Mononuclear cell (primary cell): ENCODE data around the gene OTX1. TPM values are rescaled to one million over a fixed set of nuclear protein-coding genes. Genes with fewer than 3 reads are reported as not detected.
"Not testable (repeated sequence)": the region's sequence is repeated elsewhere in the genome, so short reads cannot be mapped to it uniquely, and the experiment has no call there.

ENCODE experiments used
- H3K27me3 ChIP-seq: 2 replicates; pipeline ENCODE4 v1.6.0; 2011; ENCODE audit warnings: low read length, control low read depth; ENCODE audit not compliant: insufficient read depth
- H3K4me1 ChIP-seq: 2 replicates; pipeline ENCODE4 v1.5.1; 2011; ENCODE audit warnings: mild to moderate bottlenecking, low read length, control low read depth; ENCODE audit not compliant: insufficient read depth
- H3K4me3 ChIP-seq: 2 replicates; pipeline ENCODE4 v1.5.1; 2011; ENCODE audit warnings: mild to moderate bottlenecking, low read length, moderate library complexity
- H3K9me3 ChIP-seq: 2 replicates; pipeline ENCODE4 v1.5.1; 2011; ENCODE audit warnings: low read depth, mild to moderate bottlenecking, control low read depth, low read length
- total RNA-seq: library from RNA; depleted of rRNA; stranded (reverse); fragments of >200 nt; gene quantifications from one replicate; pipeline ENCODE4 v1.2.3, GENCODE V29; 2012

The OTX1 gene
- total RNA-seq, 1 donor = not detected

DNA sequence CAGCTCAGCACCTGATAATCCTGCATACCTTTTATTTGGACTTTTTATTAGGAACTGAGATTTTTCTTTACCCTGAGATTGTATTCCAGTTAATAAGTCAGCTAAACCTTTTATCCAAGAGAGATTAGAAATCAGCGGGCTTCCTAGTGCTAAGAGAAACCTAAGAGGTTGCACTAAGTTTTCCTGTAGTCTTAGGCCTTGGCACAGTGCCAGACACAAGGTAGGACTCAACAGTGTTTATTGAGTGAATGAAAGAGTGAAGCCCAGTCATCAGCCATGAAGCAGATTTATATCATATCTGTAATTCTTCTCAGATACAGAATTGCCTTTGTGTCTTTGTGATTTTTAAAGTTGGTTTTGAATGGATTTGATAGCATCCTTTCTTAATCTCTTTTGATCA, 13.6 kb downstream of the OTX1 start:
- H3K27me3 ChIP-seq = peaks cover 93% of the 10 kb centered on the region
- H3K4me3 ChIP-seq = no peak overlapping the region
- H3K9me3 ChIP-seq = no peaks in the 10 kb centered on the region
- H3K4me1 ChIP-seq = peaks cover 4% of the 10 kb centered on the region

DNA sequence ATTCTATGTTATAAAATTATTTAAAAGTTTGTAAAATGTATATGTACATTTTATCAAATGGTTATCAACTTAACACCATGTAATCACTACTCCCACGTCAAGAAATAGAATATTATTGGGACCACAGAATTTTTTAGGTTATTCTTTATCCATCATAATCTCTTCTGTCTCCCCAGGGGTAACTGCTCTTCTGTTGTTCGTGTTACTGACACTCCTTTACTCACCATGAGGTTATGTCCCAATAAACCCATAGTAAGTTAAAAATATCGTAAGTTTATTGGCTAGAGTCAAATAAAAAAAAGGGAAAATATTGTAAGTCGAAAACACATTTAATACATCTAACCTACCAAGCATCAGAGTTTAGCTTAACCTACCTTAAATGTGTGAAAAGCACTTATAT, 14.0 kb downstream of the OTX1 start:
- H3K4me3 ChIP-seq = no peak overlapping the region
- peaks cover 91% of the 10 kb centered on the region for H3K27me3 ChIP-seq
- H3K4me1 ChIP-seq = no peaks in the 10 kb centered on the region
- no peaks in the 10 kb centered on the region for H3K9me3 ChIP-seq

DNA sequence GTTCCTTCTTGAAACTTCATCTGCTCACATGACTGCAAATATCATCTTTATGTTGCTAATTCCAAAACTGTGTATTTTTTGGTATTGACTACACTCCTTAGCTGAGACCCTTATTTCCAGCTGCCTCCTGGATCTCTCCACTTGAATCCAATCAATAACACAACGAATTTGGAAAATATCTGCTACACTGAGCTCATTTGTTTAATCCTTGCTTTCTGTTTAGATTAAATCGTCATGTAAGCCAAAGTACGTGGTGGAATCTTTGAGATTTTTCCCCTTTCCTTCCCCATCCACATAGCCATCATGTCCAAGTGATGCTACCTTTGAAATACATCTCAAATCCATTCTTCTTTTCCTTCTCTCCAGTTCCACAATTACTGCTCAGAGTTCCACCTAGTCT, 15.6 kb downstream of the OTX1 start:
- H3K4me3 ChIP-seq = no peak overlapping the region
- peaks cover 83% of the 10 kb centered on the region for H3K27me3 ChIP-seq
- no peaks in the 10 kb centered on the region for H3K4me1 ChIP-seq
- no peaks in the 10 kb centered on the region for H3K9me3 ChIP-seq

- no peak overlapping the region for H3K4me3 ChIP-seq
- peaks cover 80% of the 10 kb centered on the region for H3K27me3 ChIP-seq
- H3K4me1 ChIP-seq = no peaks in the 10 kb centered on the region
- no peaks in the 10 kb centered on the region for H3K9me3 ChIP-seq
Measured at GRCh38 chr2:63066838-63067237, 16.2 kb downstream of the OTX1 start.

GRCh38 chr2:63071664-63072063, 21.0 kb downstream of the OTX1 start:
- no peaks in the 10 kb centered on the region for H3K9me3 ChIP-seq
- H3K4me3 ChIP-seq = no peak overlapping the region
- no peaks in the 10 kb centered on the region for H3K4me1 ChIP-seq
- peaks cover 36% of the 10 kb centered on the region for H3K27me3 ChIP-seq

DNA sequence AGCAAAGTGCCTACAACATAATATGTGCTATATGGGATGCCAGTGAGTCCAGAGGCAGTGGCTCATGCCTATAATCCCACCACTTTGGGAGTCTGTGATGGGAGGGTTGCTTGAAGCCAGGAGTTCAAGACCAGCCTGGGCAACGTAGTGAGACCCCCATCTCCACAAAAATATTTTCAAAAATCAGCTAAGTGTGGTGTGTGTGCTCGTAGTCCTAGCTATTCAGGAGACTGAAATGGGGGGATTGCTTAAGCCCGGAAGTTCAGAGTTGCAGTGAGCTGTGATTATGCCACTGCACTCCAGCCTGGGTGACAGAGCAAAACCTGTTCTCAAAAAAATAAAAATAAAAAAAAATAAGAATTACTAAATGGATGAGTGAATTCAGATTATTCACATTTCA, 23.4 kb downstream of the OTX1 start:
- Histone ChIP-seq H3K4me3 (no peak overlapping the region), H3K4me1 (no peaks in the 10 kb centered on the region), H3K27me3 (peaks cover 26% of the 10 kb centered on the region), H3K9me3 (no peaks in the 10 kb centered on the region)

- H3K9me3 ChIP-seq, H3K4me3 ChIP-seq: not testable (repeated sequence)
- H3K27me3 ChIP-seq = peaks cover 26% of the 10 kb centered on the region
Measured at GRCh38 chr2:63074399-63074798, 23.8 kb downstream of the OTX1 start.

GRCh38 chr2:63078852-63079606, 28.4 kb downstream of the OTX1 start:
- Histone ChIP-seq H3K27me3 (peaks cover 22% of the 10 kb centered on the region), H3K4me3 (no peak overlapping the region), H3K9me3 (no peaks in the 10 kb centered on the region), H3K4me1 (no peaks in the 10 kb centered on the region)

More at GRCh38 chr2:63074399-63074798, 23.8 kb downstream of the OTX1 start:
- H3K4me1 ChIP-seq = not testable (repeated sequence)

DNA sequence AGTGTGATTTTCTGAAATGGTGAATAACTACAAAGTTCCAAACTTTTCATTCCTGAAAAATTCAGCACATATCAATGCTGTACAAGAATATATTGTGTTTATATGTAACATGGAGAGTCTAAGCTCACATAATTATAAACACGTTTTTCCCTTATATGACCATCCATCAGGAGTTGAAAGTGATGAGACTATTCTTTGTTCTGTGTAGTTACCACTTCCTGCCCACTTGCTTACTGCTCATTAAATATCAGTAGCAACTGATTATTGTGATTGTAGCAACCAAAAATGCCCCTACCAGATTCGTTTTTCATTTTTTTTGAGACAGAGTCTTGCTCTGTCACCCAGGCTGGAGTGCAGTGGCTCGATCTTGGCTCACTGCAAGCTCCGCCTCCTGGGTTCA, 30.8 kb downstream of the OTX1 start:
- H3K4me3 ChIP-seq = no peak overlapping the region
- peaks cover 21% of the 10 kb centered on the region for H3K27me3 ChIP-seq
- H3K4me1 ChIP-seq = no peaks in the 10 kb centered on the region
- no peaks in the 10 kb centered on the region for H3K9me3 ChIP-seq

DNA sequence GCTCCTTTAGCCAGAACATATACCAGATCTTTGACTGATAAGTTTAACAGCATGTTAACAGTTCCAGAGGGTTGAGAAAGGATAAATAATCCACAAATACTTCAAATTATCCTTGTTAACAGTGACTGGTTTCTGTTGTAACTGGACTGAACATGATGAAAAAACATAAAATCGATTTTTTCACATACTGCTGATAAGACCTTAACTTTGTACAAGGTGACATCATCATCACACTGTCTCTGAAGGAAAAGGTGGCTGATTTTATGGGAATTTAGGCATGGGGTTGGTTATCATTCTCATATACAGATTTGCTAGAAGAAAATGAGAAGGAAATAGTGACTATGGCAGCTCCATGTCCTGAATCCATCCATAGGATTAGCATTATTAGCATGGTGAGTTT, 36.1 kb downstream of the OTX1 start:
- Histone ChIP-seq H3K4me1 (no peaks in the 10 kb centered on the region), H3K27me3 (peaks cover 3% of the 10 kb centered on the region), H3K4me3 (no peak overlapping the region), H3K9me3 (no peaks in the 10 kb centered on the region)

GRCh38 chr2:63092401-63092800, 41.8 kb downstream of the OTX1 start:
- Histone ChIP-seq H3K9me3 (no peaks in the 10 kb centered on the region), H3K4me3 (no peak overlapping the region), H3K4me1 (no peaks in the 10 kb centered on the region), H3K27me3 (peaks cover 4% of the 10 kb centered on the region)

DNA sequence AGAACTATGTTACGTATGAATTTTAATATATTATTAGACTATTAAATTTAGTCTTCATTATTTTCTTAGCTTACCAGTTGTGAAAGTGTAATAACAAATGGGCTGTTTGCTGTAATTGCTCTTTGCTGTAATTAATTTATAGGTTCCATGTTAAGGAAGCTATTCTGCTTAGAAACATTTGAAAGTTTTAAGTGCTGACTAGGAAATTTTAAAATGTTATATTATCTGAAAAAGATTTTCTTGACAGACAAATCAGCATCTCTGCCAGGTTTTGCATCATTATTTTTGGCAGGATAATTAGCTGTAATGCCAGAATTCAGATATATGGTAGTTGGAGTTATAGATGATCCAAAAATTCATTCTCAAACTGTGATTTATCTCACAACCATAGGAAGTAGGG, 42.2 kb downstream of the OTX1 start:
- Histone ChIP-seq H3K9me3 (no peaks in the 10 kb centered on the region), H3K27me3 (peaks cover 4% of the 10 kb centered on the region), H3K4me3 (no peak overlapping the region), H3K4me1 (no peaks in the 10 kb centered on the region)

DNA sequence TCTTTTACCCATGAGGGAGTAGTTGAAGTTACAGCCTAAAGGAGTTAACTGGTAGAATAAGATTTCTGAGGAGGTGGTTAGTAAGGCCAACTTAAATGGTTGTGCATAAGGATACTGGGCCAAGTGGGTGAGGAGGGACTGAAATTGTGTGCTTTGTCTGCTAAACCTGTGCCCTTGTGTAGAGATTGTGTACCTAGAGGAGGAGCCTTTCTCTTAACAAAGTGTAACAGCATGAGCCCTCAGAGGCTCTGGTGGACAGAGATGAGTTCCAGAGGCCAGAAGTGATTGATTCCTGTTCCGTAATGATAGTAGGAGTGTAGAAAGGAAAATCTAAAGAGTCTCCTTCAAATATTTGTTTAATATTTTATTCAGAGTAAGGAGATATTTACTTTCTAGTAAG, 42.9 kb downstream of the OTX1 start:
- peaks cover 4% of the 10 kb centered on the region for H3K27me3 ChIP-seq
- H3K4me3 ChIP-seq = no peak overlapping the region
- H3K4me1 ChIP-seq = no peaks in the 10 kb centered on the region
- H3K9me3 ChIP-seq = no peaks in the 10 kb centered on the region

DNA sequence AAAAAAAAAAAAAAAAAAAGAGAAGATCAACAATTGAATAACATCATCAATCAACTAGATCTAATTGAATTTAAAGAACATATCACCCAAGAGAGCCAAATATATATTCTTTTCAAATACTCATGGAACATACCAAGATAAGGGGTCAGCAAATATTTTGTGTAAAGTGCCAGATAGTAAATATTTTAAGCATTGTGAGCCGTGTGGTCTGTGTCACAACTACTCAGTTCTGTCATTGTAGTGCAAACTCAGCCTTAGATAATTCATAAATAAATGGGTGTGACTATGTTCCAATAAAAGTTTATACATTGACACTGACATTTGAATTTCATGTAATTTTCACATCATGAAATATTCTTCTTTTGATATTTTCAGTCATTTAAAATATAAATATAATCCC, 45.9 kb downstream of the OTX1 start:
- H3K27me3 ChIP-seq = peaks cover 4% of the 10 kb centered on the region
- no peaks in the 10 kb centered on the region for H3K4me1 ChIP-seq
- no peaks in the 10 kb centered on the region for H3K9me3 ChIP-seq
- H3K4me3 ChIP-seq = no peak overlapping the region

- Histone ChIP-seq H3K9me3 (peaks cover 19% of the 10 kb centered on the region), H3K4me1 (no peaks in the 10 kb centered on the region), H3K4me3 (no peak overlapping the region), H3K27me3 (no peaks in the 10 kb centered on the region)
Measured at GRCh38 chr2:63099032-63099431, 48.4 kb downstream of the OTX1 start.

- Histone ChIP-seq H3K4me1 (no peaks in the 10 kb centered on the region), H3K4me3 (no peak overlapping the region), H3K27me3 (no peaks in the 10 kb centered on the region), H3K9me3 (peaks cover 35% of the 10 kb centered on the region)
Measured at GRCh38 chr2:63101954-63102353, 51.3 kb downstream of the OTX1 start.
